ENCODE data around the gene SNX7.

DNA sequence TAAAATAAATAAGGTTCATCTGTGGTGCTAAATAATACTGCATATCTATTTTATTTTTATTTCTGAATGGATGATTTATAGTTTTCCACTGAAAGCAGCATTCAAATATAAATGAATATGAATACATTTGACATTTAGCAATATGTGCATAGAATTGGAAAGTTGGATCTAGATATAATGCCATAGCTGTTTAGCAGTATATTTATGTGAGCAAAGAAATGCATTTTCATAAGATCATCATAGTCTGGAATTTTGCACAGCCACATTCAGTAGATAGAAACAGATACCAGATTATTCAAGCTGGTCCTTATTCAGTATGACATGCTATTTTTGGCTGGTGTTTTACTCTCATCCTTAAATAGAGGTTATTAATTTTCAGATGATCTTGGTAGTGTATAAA, 46.0 kb downstream of the SNX7 start:
- no peak for TF ChIP-seq CTCF (IDR thresholded peaks at IDR 0.05; ENCODE audit: poor library complexity)
- no peak for TF ChIP-seq EZH2 (IDR thresholded peaks at IDR 0.05; ENCODE audit: borderline replicate concordance)
- TF ChIP-seq EZH2phosphoT487 (IDR thresholded peaks at IDR 0.05; ENCODE audit: low read depth, severe bottlenecking, unreplicated experiment): no peak
